ENCODE data around the gene POU6F2.

GRCh38 chr7:39310699-39311098 is 333.0 kb downstream of the POU6F2 start:
- no peak for TF ChIP-seq CTCF (IDR thresholded peaks at IDR 0.05)
- no peak for TF ChIP-seq POLR2A (IDR thresholded peaks at IDR 0.05)

All from upper lobe of left lung (tissue), 4 donors.